GM12878 (cell line): ENCODE measurements around the gene VPREB1. TPM values are rescaled to one million over a fixed set of nuclear protein-coding genes. Genes with fewer than 3 reads are reported as not detected.

Experiments used
- ATAC-seq: fragments of 200-7000 bp; cut with Tn5 transposase; 3 replicates; pipeline ENCODE4 v1.9.1; 2020; ENCODE audit warnings: mild to moderate bottlenecking, moderate library complexity
- BruUV-seq: library from RNA; stranded (reverse); fragments of 400-500 nt; replicated peaks from 2 replicates; lab custom pipeline; 2021; lab: Mats Ljungman, UMichigan
- CTCF ChIA-PET: fragments of 300-600 bp; sonication (Branson Sonifier 250); formaldehyde crosslinking; extraction: SDS; loops from one replicate; lab custom pipeline; 2021; ENCODE audit warnings: inconsistent platforms; lab: Yijun Ruan, JAX
- POLR2A ChIA-PET: fragments of 350-600 bp; formaldehyde crosslinking; extraction: SDS; loops from one replicate; lab custom pipeline; 2021; ENCODE audit warnings: inconsistent platforms; lab: Charles Lee
- RAD21 ChIA-PET: fragments of 300-600 bp; sonication (Branson Sonifier 250); formaldehyde crosslinking; loops from one replicate; lab custom pipeline; 2023; ENCODE audit warnings: antibody characterized with exemption; ENCODE audit not compliant: unreplicated experiment; lab: Charles Lee
- SMC1A ChIA-PET: fragments of 300-600 bp; sonication (Branson Sonifier 250); formaldehyde crosslinking; loops from one replicate; lab custom pipeline; 2023; ENCODE audit not compliant: unreplicated experiment, uncharacterized antibody; lab: Charles Lee
- DNase-seq: peaks from one replicate; pipeline ENCODE4 v3.0.0-alpha.2; 2011; ENCODE audit warnings: low read depth, low spot score
- FAIRE-seq: peaks from 3 replicates; lab custom pipeline; 2011; peaks lifted over from hg19 to GRCh38; lab: Jason Lieb, UNC
- H2AFZ ChIP-seq: 2 replicates; pipeline ENCODE4 v1.6.0; 2011; ENCODE audit warnings: low read depth, low read length, control low read depth; ENCODE audit not compliant: control insufficient read depth
- H3K27ac ChIP-seq: 2 replicates; pipeline ENCODE4 v1.5.1; 2011; ENCODE audit warnings: control low read depth; ENCODE audit not compliant: control insufficient read depth, insufficient read depth
- H3K27me3 ChIP-seq, 2 experiments: replicated peaks in 1 of 2; 2 replicates each; pipeline versions ENCODE4 v1.6.0 to v1.6.1; 2011; ENCODE audit warnings: low read length in 1 of 2; ENCODE audit not compliant: control insufficient read depth in 2 of 2, insufficient read depth in 2 of 2
- H3K36me3 ChIP-seq, 2 experiments: 2 replicates each; pipeline ENCODE4 v1.5.1; 2011; ENCODE audit warnings: low read length in 1 of 2; ENCODE audit not compliant: control insufficient read depth in 2 of 2, insufficient read depth in 2 of 2
- H3K4me1 ChIP-seq: 2 replicates; pipeline ENCODE4 v1.6.1; 2011; ENCODE audit warnings: mild to moderate bottlenecking, low read length, moderate library complexity, mixed read lengths; ENCODE audit not compliant: control insufficient read depth, insufficient read depth
- H3K4me2 ChIP-seq: 2 replicates; pipeline ENCODE4 v1.6.0; 2011; ENCODE audit warnings: control low read depth; ENCODE audit not compliant: control insufficient read depth, insufficient read depth
- H3K4me3 ChIP-seq: fragments of 200-600 bp; sonication (generic); 2 replicates; pipeline ENCODE4 v1.5.1; 2016
- H3K79me2 ChIP-seq: 2 replicates; pipeline ENCODE4 v1.6.0; 2011; ENCODE audit warnings: low read length; ENCODE audit not compliant: control insufficient read depth, insufficient read depth
- H3K9ac ChIP-seq: 2 replicates; pipeline ENCODE4 v1.8.0; 2011; ENCODE audit warnings: low read length, control low read depth, mixed read lengths; ENCODE audit not compliant: control insufficient read depth, insufficient read depth
- H3K9me3 ChIP-seq: replicated peaks from 3 replicates; pipeline ENCODE4 v1.5.1; 2011; ENCODE audit warnings: mild to moderate bottlenecking, low read length; ENCODE audit not compliant: control insufficient read depth, insufficient read depth
- H4K20me1 ChIP-seq: 2 replicates; pipeline ENCODE4 v1.6.0; 2011; ENCODE audit not compliant: control insufficient read depth, insufficient read depth
- CEBPB ChIP-seq, 2 experiments: fragments of 150-350 bp in 1 of 2; IDR thresholded peaks; 2 replicates each; pipeline ENCODE4 v1.6.1; 2012 to 2014; ENCODE audit warnings: low read depth in 2 of 2, low read length in 2 of 2, borderline replicate concordance in 1 of 2, inconsistent platforms in 1 of 2
- CHD2 ChIP-seq: IDR thresholded peaks from 2 replicates; pipeline ENCODE4 v1.6.1; 2011; ENCODE audit warnings: low read depth, low read length, improper control_type of control experiment, borderline replicate concordance
- CREB1 ChIP-seq: IDR thresholded peaks from 2 replicates; pipeline ENCODE4 v1.6.1; 2012; ENCODE audit warnings: low read depth, mild to moderate bottlenecking, inconsistent platforms
- EZH2 ChIP-seq: IDR thresholded peaks from 2 replicates; pipeline ENCODE4 v1.6.1; 2012; ENCODE audit warnings: low read depth, mild to moderate bottlenecking, control low read depth, inconsistent platforms, low read length, borderline replicate concordance; ENCODE audit not compliant: control insufficient read depth
- HDAC6 ChIP-seq: fragments of 200-600 bp; sonication (generic); IDR thresholded peaks from one replicate; pipeline ENCODE4 v1.8.0; 2017; ENCODE audit warnings: antibody characterized with exemption; ENCODE audit not compliant: unreplicated experiment
- IKZF1 ChIP-seq: fragments of 450-650 bp; conservative IDR thresholded peaks from 2 replicates; pipeline ENCODE4 v1.6.1; 2017; ENCODE audit warnings: antibody characterized with exemption, mild to moderate bottlenecking
- KDM1A ChIP-seq: fragments of 200-600 bp; sonication (generic); IDR thresholded peaks from 2 replicates; pipeline ENCODE4 v1.6.1; 2016; ENCODE audit warnings: borderline replicate concordance
- MTA3 ChIP-seq: IDR thresholded peaks from 2 replicates; pipeline ENCODE4 v1.6.1; 2012; ENCODE audit warnings: low read length, inconsistent platforms, borderline replicate concordance
- NFXL1 ChIP-seq: fragments of 450-650 bp; IDR thresholded peaks from 2 replicates; pipeline ENCODE4 v1.6.1; 2017; ENCODE audit warnings: antibody characterized with exemption, mild to moderate bottlenecking, borderline replicate concordance
- NRF1 ChIP-seq: conservative IDR thresholded peaks from 2 replicates; pipeline ENCODE4 v1.6.1; 2011; ENCODE audit warnings: mild to moderate bottlenecking, low read depth, low read length, improper control_type of control experiment
- POLR2A ChIP-seq: IDR thresholded peaks from 2 replicates; pipeline ENCODE4 v1.6.1; 2011; ENCODE audit warnings: low read depth, mild to moderate bottlenecking, low read length
- POLR2AphosphoS2 ChIP-seq: IDR thresholded peaks from 2 replicates; pipeline ENCODE4 v1.6.1; 2011; ENCODE audit warnings: low read depth, mild to moderate bottlenecking, low read length, improper control_type of control experiment, moderate library complexity
- POU2F2 ChIP-seq: IDR thresholded peaks from 3 replicates; pipeline ENCODE4 v1.6.1; 2011; ENCODE audit warnings: low read depth, mild to moderate bottlenecking, low read length, borderline replicate concordance
- RELB ChIP-seq: fragments of 450-650 bp; IDR thresholded peaks from 2 replicates; pipeline ENCODE4 v1.6.1; 2017; ENCODE audit warnings: low read depth, mild to moderate bottlenecking, moderate library complexity
- RUNX3 ChIP-seq: IDR thresholded peaks from 2 replicates; pipeline ENCODE4 v1.6.1; 2012; ENCODE audit warnings: low read length, inconsistent platforms
- SKIL ChIP-seq: fragments of 450-650 bp; IDR thresholded peaks from 2 replicates; pipeline ENCODE4 v1.6.1; 2017; ENCODE audit warnings: mild to moderate bottlenecking, low read depth, inconsistent platforms; ENCODE audit not compliant: poor library complexity, severe bottlenecking
- SMARCA5 ChIP-seq: fragments of 450-650 bp; IDR thresholded peaks from 2 replicates; pipeline ENCODE4 v1.6.1; 2017; ENCODE audit warnings: mild to moderate bottlenecking
- ZBTB33 ChIP-seq: fragments of 450-650 bp; IDR thresholded peaks from 2 replicates; pipeline ENCODE4 v1.6.1; 2017; ENCODE audit warnings: mild to moderate bottlenecking
- ZNF24 ChIP-seq: fragments of 450-650 bp; IDR thresholded peaks from 2 replicates; pipeline ENCODE4 v1.6.1; 2017; ENCODE audit warnings: antibody characterized with exemption, mild to moderate bottlenecking
- WGBS: methylation state at CpG from one replicate; pipeline ENCODE4 v1.1.6; 2016; ENCODE audit warnings: low lambda C conversion rate; ENCODE audit not compliant: insufficient replicate concordance, insufficient coverage; ENCODE audit errors: missing lambda C conversion rate; 5-methylcytosine and 5-hydroxymethylcytosine counted together
- in situ Hi-C: fragments of 300-500 bp; cut with MboI; formaldehyde crosslinking; loops from 9 replicates; pipeline ENCODE4 v1.14.3; 2018; ENCODE audit warnings: mixed read lengths
- intact Hi-C: fragments of 100-400 bp; cut with micrococcal nuclease; formaldehyde crosslinking; loops from one replicate; pipeline ENCODE4 v1.14.2; 2022; ENCODE audit not compliant: unreplicated experiment
- polyA plus RNA-seq, 11 experiments: library from polyadenylated mRNA; depleted of rRNA in 4 of 11; unstranded in 6 of 11; stranded (reverse) in 5 of 11; fragments of >200 nt; fragmentation: Nextera tagmentation in 4 of 11; fragmentation: Illumina TruSeq in 1 of 11; extraction: Ambion mirVana in 4 of 11; extraction: Trizol in 1 of 11; gene quantifications; 1 replicate in 1 of 11; 2 replicates in 10 of 11; pipeline versions ENCODE4 v1.2.1 to v1.2.3, GENCODE V29; 2011 to 2016; ENCODE audit warnings: inconsistent platforms in 2 of 11, missing spikeins in 2 of 11, low read depth in 1 of 11
- total RNA-seq, 4 experiments: library from RNA; depleted of rRNA in 3 of 4; stranded (reverse); fragments of >200 nt in 3 of 4; fragmentation: Illumina TruSeq in 1 of 4; extraction: Trizol in 1 of 4; gene quantifications; 2 replicates each; pipeline versions ENCODE4 v1.2.1 to v1.2.3, GENCODE V29; 2013 to 2021

VPREB1 gene
- total and polyA plus RNA-seq, 10 of the 15 experiments (the other 5 are each of a cell fraction or from before 2014, with no cell fraction given): not detected

GRCh38 chr22:22218302-22218701 is 26.3 kb upstream of the VPREB1 start (continued):
- TF ChIP-seq SKIL (no peak), ZBTB33 (no peak), EZH2 (no peak), KDM1A (no peak), NFXL1 (no peak)

GRCh38 chr22:22219140-22219996 is 25.2 kb upstream of the VPREB1 start:
- in situ Hi-C loops: no loop called here
- BruUV-seq: no TSS peak
- no peak for ATAC-seq
- FAIRE-seq: no peak
- WGBS: 62% methylated on average over 6 of the region's 6 CpGs
- TF ChIP-seq CREB1 (no peak), NRF1 (no peak), ZNF24 (no peak), MTA3 (no peak), CHD2 (no peak), SMARCA5 (no peak), HDAC6 (no peak), POLR2A (no peak), RELB (no peak), IKZF1 (no peak), POLR2AphosphoS2 (no peak), RUNX3 (no peak), CEBPB (IDR thresholded peaks at IDR 0.05; ENCODE audit: borderline replicate concordance in 1 of 2, low read depth in 2 of 2, low read length in 2 of 2) (no peak), POU2F2 (no peak)
- TF ChIP-seq, all 136 proteins: peak for 0
- H4K20me1 ChIP-seq: no peaks in the 10 kb centered on the region
- no peak overlapping the region for H3K4me2 ChIP-seq
- RAD21 ChIA-PET: no interaction called here
- no peak overlapping the region for H2AFZ ChIP-seq
- no peak overlapping the region for H3K9ac ChIP-seq
- no peaks in the 10 kb centered on the region for H3K36me3 ChIP-seq
- peaks cover 3% of the 10 kb centered on the region; the same call in 1 of the 2 replicates for H3K4me1 ChIP-seq
- SMC1A ChIA-PET: no interaction called here
- POLR2A ChIA-PET: no interaction called here
- no peak for DNase-seq
- H3K4me3 ChIP-seq: no peak overlapping the region
- H3K27ac ChIP-seq: no peak overlapping the region
- no peaks in the 10 kb centered on the region for H3K79me2 ChIP-seq
- no peaks in the 10 kb centered on the region for H3K9me3 ChIP-seq
- CTCF ChIA-PET: no interaction called here
- intact Hi-C loops: no loop called here
- no peaks in the 10 kb centered on the region for H3K27me3 ChIP-seq
